ENCODE data around the gene MAP7D1.

Gene MAP7D1

DNA sequence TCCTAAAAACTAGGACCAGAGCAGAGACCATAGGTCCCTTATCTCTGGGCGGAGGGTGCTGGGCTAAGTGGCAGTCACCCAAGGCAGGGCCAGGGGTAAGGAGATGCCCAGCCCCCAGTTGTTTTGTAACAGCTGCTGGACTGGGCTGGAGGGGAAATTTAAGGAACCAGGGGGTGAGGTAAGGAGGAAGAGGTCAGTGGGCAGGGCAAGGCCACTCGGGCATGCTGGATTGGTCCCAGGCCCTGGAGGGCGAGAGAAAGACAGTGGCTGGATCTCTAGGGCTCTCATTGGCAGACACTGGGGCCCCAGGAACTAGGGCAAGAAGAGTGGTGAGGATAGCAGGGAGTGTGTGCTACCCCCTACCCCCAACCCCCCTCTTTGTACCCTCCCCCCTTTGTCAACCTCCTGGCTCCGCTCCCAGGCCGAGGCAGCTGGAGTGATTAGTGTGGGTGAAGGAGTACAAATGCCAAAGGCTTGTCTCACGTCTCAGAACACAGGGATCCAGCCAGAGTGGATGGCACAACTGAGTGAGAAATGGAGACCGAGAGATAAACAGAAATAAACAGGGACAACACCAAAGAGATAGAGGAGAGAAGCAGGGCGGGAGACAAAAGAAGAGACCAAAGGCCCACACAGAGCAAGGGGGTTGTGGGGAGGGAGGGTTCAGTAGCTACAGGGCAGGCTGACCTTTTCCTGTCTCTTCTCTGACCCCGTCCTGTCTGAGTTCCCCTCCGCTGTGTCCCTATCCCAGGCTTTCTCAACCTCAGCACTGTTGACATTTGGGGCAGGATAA lies 47.8 kb downstream of the MAP7D1 start:
- DNase-seq (ENCODE audit: low read depth) = no peak
- TF ChIP-seq, protein P1, sequence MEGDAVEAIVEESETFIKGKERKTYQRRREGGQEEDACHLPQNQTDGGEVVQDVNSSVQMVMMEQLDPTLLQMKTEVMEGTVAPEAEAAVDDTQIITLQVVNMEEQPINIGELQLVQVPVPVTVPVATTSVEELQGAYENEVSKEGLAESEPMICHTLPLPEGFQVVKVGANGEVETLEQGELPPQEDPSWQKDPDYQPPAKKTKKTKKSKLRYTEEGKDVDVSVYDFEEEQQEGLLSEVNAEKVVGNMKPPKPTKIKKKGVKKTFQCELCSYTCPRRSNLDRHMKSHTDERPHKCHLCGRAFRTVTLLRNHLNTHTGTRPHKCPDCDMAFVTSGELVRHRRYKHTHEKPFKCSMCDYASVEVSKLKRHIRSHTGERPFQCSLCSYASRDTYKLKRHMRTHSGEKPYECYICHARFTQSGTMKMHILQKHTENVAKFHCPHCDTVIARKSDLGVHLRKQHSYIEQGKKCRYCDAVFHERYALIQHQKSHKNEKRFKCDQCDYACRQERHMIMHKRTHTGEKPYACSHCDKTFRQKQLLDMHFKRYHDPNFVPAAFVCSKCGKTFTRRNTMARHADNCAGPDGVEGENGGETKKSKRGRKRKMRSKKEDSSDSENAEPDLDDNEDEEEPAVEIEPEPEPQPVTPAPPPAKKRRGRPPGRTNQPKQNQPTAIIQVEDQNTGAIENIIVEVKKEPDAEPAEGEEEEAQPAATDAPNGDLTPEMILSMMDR (IDR thresholded peaks at IDR 0.05; ENCODE audit: low read depth, low read length, missing control alignments) = no peak
- no peak overlapping the region for H3K4me3 ChIP-seq (ENCODE audit: low read depth, low read length)

DNA sequence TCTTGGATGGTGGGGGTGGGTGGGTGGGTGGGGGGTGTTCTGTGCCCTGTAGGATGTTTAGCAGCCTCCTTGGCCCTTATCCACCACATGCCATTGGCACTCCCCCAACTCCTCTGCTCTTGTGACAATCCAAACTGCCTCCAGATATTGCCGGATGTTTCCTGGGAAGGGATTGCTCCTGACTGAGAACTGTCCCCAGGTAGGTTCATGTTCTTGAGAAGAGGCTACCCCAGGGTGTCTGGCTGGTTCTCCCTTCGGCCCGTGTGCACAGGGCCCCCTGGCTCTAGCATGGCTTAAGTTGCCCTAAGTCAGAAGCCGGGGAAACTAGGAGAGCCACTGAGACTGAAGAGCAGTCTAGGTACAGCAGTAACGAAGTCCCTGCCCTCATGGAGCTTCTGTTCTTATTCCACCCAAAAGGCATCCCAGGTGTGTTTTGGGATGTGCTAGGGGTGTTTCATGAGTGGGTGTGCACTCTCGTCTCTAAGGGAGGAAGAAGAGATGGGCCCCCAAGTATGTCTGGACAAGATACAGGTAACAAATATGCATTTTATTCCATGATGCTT lies 48.5 kb downstream of the MAP7D1 start:
- no peak for DNase-seq (ENCODE audit: low read depth)
- no peak overlapping the region for H3K4me3 ChIP-seq (ENCODE audit: low read depth, low read length)
- TF ChIP-seq, protein P1 (IDR thresholded peaks at IDR 0.05; ENCODE audit: low read depth, low read length, missing control alignments) = no peak

DNA sequence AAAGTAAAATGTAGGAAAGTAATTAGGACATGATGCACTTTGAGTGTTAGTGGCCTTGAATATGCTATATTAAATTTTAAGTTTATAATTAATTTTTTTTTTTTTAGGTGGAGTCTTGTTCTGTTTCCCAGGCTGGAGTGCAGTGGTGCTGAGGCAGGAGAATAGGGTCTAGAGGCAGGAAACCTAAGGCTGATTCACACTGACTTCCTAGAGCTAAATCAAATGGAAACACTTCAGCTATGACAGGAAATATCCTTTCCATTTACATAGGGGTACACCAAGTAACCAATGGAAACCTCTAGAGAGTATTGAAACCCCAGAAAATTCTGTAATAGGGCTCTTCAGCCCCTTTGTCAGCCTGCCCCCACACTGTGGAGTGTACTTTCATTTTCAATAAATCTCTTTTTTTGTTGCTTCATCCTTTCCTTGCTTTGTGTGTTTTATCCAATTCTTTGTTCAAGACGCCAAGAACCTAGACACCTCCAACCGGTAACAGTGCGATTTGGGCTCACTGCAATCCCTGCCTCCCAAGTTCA lies 50.4 kb downstream of the MAP7D1 start:
- TF ChIP-seq, protein P1 (IDR thresholded peaks at IDR 0.05; ENCODE audit: low read depth, low read length, missing control alignments) = no peak
- H3K4me3 ChIP-seq (ENCODE audit: low read depth, low read length) = no peak overlapping the region
- DNase-seq (ENCODE audit: low read depth) = no peak

DNA sequence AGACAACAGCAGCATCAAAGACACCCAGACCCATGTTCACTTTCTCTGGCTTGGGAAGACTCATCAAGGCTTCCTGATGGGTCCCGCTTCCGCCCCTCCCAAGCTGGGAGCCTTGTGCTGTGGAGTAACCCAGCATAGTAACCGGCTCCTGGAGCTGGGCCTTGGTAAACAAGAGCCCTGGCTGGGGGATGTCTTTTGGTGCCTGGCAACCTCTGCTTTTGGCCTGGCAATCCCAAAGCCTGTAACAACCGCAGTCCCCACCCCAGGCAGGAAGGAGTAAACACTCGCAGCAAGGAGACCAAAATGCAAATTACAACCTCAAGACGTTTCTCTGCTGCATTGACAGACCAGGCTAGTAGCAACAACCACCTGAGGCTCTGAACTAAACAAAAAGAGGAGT lies 51.4 kb downstream of the MAP7D1 start:
- DNase-seq (ENCODE audit: low read depth) = no peak
- no peak overlapping the region for H3K4me3 ChIP-seq (ENCODE audit: low read depth, low read length)
- TF ChIP-seq, protein P1 (IDR thresholded peaks at IDR 0.05; ENCODE audit: low read depth, low read length, missing control alignments) = no peak

DNA sequence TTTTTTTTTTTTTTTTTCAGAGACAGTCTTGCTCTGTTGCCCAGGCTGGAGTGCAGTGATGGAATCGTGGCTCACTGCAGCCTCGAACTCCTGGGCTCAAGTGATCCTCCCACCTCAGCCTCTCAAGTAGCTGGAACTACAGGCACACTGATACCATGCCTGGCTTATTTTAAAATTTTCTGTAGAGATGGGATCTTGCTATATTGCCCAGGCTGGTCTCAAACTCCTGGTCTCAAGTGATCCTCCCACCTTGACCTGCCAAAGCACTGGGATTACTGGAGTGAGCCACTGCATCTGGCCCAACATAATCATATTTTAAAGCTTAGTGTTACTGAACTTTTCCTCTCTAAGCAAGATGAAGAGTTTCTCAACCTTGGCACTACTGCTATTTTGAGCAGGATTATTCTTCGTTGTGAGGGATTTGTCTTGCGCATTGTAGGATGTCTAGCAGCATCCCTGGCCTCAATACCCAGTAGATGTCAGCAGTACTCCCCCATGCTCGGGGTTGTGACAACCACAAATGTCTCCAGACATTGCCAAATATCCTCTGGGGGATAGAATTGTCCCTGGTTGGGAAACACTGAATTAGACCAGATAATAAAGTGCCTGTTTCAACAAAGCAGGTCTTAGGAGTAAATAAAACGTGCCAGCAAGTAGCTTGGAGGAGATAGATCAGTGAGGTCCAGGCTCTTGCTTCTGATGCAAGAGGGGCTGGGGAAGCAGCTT lies 53.2 kb downstream of the MAP7D1 start:
- no peak overlapping the region for H3K4me3 ChIP-seq (ENCODE audit: low read depth, low read length)
- no peak for DNase-seq (ENCODE audit: low read depth)
- TF ChIP-seq, protein P1 (IDR thresholded peaks at IDR 0.05; ENCODE audit: low read depth, low read length, missing control alignments) = no peak

DNA sequence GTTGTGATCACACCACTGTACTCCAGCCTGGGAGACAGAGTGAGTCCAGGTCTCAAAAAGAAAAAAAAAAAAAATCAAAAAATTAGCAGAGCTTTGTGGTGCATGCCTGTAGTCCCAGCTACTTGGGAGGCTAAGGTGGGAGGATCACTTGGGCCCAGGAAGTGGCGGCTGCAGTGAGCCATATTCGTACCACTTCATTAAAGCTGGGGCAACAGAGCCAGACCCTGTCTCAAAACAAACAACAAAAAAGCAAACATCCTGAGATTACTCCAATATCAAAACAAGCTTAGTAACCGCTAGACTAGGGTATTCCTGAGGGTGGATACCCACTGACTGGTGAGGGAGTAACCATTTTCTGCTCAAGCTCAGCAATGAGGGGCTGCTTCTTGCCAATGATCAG lies 55.3 kb downstream of the MAP7D1 start:
- H3K4me3 ChIP-seq (ENCODE audit: low read depth, low read length) = no peak overlapping the region
- TF ChIP-seq, protein P1 (IDR thresholded peaks at IDR 0.05; ENCODE audit: low read depth, low read length, missing control alignments) = no peak
- DNase-seq (ENCODE audit: low read depth) = no peak

All from GM12864 (cell line).